Stomach (tissue), 19 donors: ENCODE measurements around the gene GLTPD2. TPM values are rescaled to one million over a fixed set of nuclear protein-coding genes. Genes with fewer than 3 reads are reported as not detected.
A peak's percentile ranks its signal among the peaks of the same experiment; 100 is the strongest.

Experiments used
- DNase-seq, 2 donors: peaks; one replicate each; pipeline versions ENCODE4 v3.0.0 to v3.0.0-alpha.2; 2013 to 2019
- H3K27ac ChIP-seq, 5 donors: fragments of 200-600 bp in 4 of 5; sonication (generic) in 4 of 5; one replicate each; pipeline ENCODE4 v1.5.1; 2013 to 2019; ENCODE audit warnings: mild to moderate bottlenecking in 1 of 5, moderate library complexity in 1 of 5
- H3K27me3 ChIP-seq, 3 donors: fragments of 200-600 bp; sonication (generic); one replicate each; pipeline ENCODE4 v1.5.1; 2017 to 2019; ENCODE audit warnings: mixed run types in 1 of 3
- H3K36me3 ChIP-seq, 4 donors: fragments of 200-600 bp; sonication (generic); 1 replicate in 3 of 4; 2 replicates in 1 of 4; pipeline ENCODE4 v1.5.1; 2016 to 2019
- H3K4me1 ChIP-seq, 4 donors: fragments of 200-600 bp; sonication (generic); one replicate each; pipeline ENCODE4 v1.5.1; 2016 to 2019
- H3K4me3 ChIP-seq, 4 donors: fragments of 200-600 bp; sonication (generic) in 3 of 4; one replicate each; pipeline ENCODE4 v1.5.1; 2016 to 2019; ENCODE audit warnings: mild to moderate bottlenecking in 1 of 4
- H3K9me3 ChIP-seq, 4 donors: fragments of 200-600 bp; sonication (generic); one replicate each; pipeline ENCODE4 v1.5.1; 2016 to 2019
- CTCF ChIP-seq, 7 experiments: fragments of 450-650 bp in 4 of 7; fragments of 200-600 bp in 3 of 7; sonication (generic) in 3 of 7; IDR thresholded peaks; one replicate each; pipeline ENCODE4 v1.5.1; 2016 to 2019; ENCODE audit warnings: antibody characterized with exemption in 7 of 7, control low read depth in 2 of 7, mild to moderate bottlenecking in 1 of 7
- EP300 ChIP-seq: sonication (generic); formaldehyde crosslinking; IDR thresholded peaks from one replicate; pipeline ENCODE4 v1.6.1; 2017; ENCODE audit warnings: antibody characterized with exemption
- POLR2A ChIP-seq, 4 donors: fragments of 450-650 bp; IDR thresholded peaks; one replicate each; pipeline ENCODE4 v1.6.1; 2016; ENCODE audit warnings: antibody characterized with exemption in 4 of 4, control low read depth in 2 of 4, mild to moderate bottlenecking in 1 of 4, moderate library complexity in 1 of 4
- POLR2AphosphoS5 ChIP-seq, 3 donors: sonication (generic); formaldehyde crosslinking; IDR thresholded peaks; one replicate each; pipeline ENCODE4 v1.6.1; 2016; ENCODE audit warnings: antibody characterized with exemption in 3 of 3
- WGBS, 5 donors: extraction: QIAGEN DNeasy Blood & Tissue Kit in 3 of 5; methylation state at CpG; one replicate each; pipeline versions ENCODE4 v1.1.5 to v1.1.7; 2013 to 2018; 5-methylcytosine and 5-hydroxymethylcytosine counted together
- intact Hi-C: fragments of 100-400 bp; cut with DNase I; formaldehyde crosslinking; loops from one replicate; pipeline ENCODE4 v1.15.1; 2023; ENCODE audit warnings: low total_unique reads
- long read RNA-seq, 10 donors: transcript quantifications; one replicate each; lab custom pipeline, GENCODE V29; 2026
- polyA plus RNA-seq, 3 donors: library from polyadenylated mRNA; stranded (reverse); fragments of 200-250 nt; gene quantifications; one replicate each; pipeline ENCODE4 v1.2.3, GENCODE V29; 2013
- total RNA-seq, 5 donors: library from RNA; depleted of rRNA; stranded (reverse); fragments of >200 nt; gene quantifications; one replicate each; pipeline versions ENCODE4 v1.1.0 to v1.2.3, GENCODE V29; 2014 to 2016
- donor health status: healthy with polysubstance abuse.
- donor health status: Bipolar disorder and iron deficiency.
- donor health status: healthy.

GLTPD2 gene
- total RNA-seq (not detected), polyA plus RNA-seq (under 1 TPM in 1 of 3 donors, not detected in 2; 0.15 TPM)
- long read RNA-seq, donor 1, result 0 reads
- long read RNA-seq, donor 2, partial matches to known transcripts, result 0 of 1 reads
- long read RNA-seq, donor 2, other reads (novel, unspliced or antisense), result 0 of 1 reads
- long read RNA-seq, donor 3, result 0 reads
- long read RNA-seq, donor 4, result 0 reads
- long read RNA-seq, donor 5, partial matches to known transcripts, result 0 of 1 reads
- long read RNA-seq, donor 5, other reads (novel, unspliced or antisense), result 0 of 1 reads
- long read RNA-seq, donor 6, result 0 reads
- long read RNA-seq, donor 7, result 0 reads
- long read RNA-seq, donor 8, result 0 reads
- long read RNA-seq, donor 9, result 0 reads
- long read RNA-seq, donor 10, partial matches to known transcripts, result 0 of 3 reads
- long read RNA-seq, donor 10, other reads (novel, unspliced or antisense), result 0 of 3 reads

- peak within 1 kb of the TSS; percentile 54 to 76 (median 66) for H3K4me3 ChIP-seq
These were observed at the start of gene GLTPD2 for GRCh38 chr17:4788807-4789700. Gene GLTPD2, plus strand, starts transcription at chr17:4788964. Its CDS starts 48 bp downstream, at chr17:4789012.

DNA sequence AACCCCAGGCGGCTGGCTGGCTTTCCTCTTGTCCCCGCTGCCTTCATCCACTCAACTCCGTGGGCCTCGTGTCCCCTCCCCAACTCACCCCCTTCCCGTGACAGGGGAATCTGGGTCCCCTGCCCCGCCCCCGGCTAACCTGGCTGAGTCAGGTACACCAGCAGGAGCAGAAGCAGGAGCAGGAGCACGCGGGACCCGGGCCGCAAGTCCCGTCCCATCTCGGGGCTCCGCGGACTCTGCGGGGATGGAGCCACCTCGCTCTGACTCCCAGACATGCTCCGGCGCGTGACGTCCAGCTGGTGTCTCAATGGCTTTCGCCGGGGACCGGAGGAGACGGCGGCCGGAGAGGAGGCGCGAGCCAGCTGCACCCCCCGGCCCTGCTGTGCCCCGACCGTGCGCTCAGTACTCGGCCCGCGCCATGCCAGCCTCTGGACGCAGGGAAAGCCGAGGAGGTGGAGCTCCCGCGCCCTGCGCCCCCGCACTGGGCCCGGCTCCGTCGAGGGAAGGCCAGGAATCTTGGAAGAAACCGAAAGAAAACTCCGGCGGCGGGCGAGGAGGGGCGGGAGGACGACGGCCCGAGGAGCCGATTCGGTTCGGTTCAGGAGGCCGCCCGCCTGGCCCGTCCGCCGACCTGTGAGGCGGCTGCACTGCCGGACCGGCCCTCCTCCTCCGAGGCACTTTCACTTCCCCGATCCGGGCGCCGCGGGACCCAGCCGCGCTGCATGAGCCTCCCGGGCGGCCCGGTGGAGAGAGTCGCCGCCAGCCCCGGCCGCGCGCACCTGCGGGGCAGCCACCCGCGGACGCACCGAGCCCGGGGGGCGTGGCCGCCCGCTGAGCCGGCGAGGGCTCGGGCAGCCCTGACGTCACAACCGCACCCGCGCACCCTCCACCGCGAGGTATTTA is 49.4 kb upstream of the GLTPD2 start, which contains the start of the genes CXCL16 and ZMYND15:
Gene CXCL16, minus strand, starts transcription at position 807 of the 903 bp plus-strand sequence. Its CDS starts 589 bp downstream, at position 218.
Gene ZMYND15, plus strand, starts transcription at position 712 of the 903 bp plus-strand sequence. CDS start 716 bp downstream, outside the sequence.
- intact Hi-C loops, result loop anchor here (10.0 kb wide), 2 partner anchors 45 to 155 kb away; partner anchors contain the start of genes C17orf107, GLTPD2 and VMO1
- H3K9me3 ChIP-seq, result no peaks in the 10 kb centered on the region
- peak; percentile 82 to 92 for DNase-seq
- H3K27ac ChIP-seq, result peak within 1 kb of the TSS; percentile 77 to 86 (median 85)
- peaks cover 1 to 9% (median 7%) of the 10 kb centered on the region in 4 donors for H3K36me3 ChIP-seq
- H3K4me1 ChIP-seq, result peaks cover 11 to 43% (median 15%) of the 10 kb centered on the region in 4 donors
- H3K27me3 ChIP-seq, result peaks cover 0 to 19% (median 0%) of the 10 kb centered on the region in 3 donors
- 0 to 1% (median 0%) methylated on average over 46 to 100 of the region's 100 CpGs for WGBS, 5 donors
- peak within 1 kb of the TSS; percentile 66 to 76 (median 72) for H3K4me3 ChIP-seq
- TF ChIP-seq CTCF (IDR thresholded peaks at IDR 0.05) (no peak), POLR2AphosphoS5 (IDR thresholded peaks at IDR 0.05) (peak in 2 of 3 donors; percentile 44 to 51)

More at GRCh38 chr17:4788807-4789700, at the start of gene GLTPD2:
- WGBS, 5 donors, result 16 to 32% (median 19%) methylated on average over 44 to 62 of the region's 62 CpGs
- Histone ChIP-seq H3K9me3 (no peaks in the 10 kb centered on the region), H3K27me3 (peaks cover 0 to 31% (median 12%) of the 10 kb centered on the region in 3 donors), H3K36me3 (no peaks in the 10 kb centered on the region), H3K4me1 (peaks cover 39 to 59% (median 48%) of the 10 kb centered on the region in 4 donors), H3K27ac (peak within 1 kb of the TSS; percentile 94 to 99 (median 98))
- intact Hi-C loops, result loop anchor here (5.0 to 10.0 kb wide), 3 partner anchors 54 to 93 kb away; partner anchors contain the start of genes CXCL16, MED11, PELP1 and ZMYND15
- DNase-seq, result peak in 1 of 2 donors; percentile 63
- no peak for TF ChIP-seq EP300
- TF ChIP-seq POLR2AphosphoS5 (IDR thresholded peaks at IDR 0.05), result no peak
- TF ChIP-seq POLR2A (IDR thresholded peaks at IDR 0.05), result no peak
- TF ChIP-seq CTCF (IDR thresholded peaks at IDR 0.05), result no peak

GRCh38 chr17:4740025-4740351 is 48.8 kb upstream of the GLTPD2 start:
- Histone ChIP-seq H3K4me3 (peak overlapping the region; percentile 66 to 76 (median 72)), H3K27me3 (peaks cover 0 to 25% (median 0%) of the 10 kb centered on the region in 3 donors), H3K4me1 (peaks cover 13 to 41% (median 17%) of the 10 kb centered on the region in 4 donors), H3K27ac (peak overlapping the region; percentile 77 to 86 (median 85)), H3K9me3 (no peaks in the 10 kb centered on the region), H3K36me3 (peaks cover 0 to 3% (median 3%) of the 10 kb centered on the region in 4 donors)
- intact Hi-C loops, result no loop called here
- no peak for DNase-seq
- WGBS, 5 donors, result 4 to 11% (median 9%) methylated on average over 13 of the region's 13 CpGs
- TF ChIP-seq CTCF (IDR thresholded peaks at IDR 0.05), result no peak
- no peak for TF ChIP-seq POLR2AphosphoS5 (IDR thresholded peaks at IDR 0.05)
- TF ChIP-seq POLR2A (IDR thresholded peaks at IDR 0.05), result no peak
- TF ChIP-seq EP300, result no peak
